Measurements from ENCODE around the gene VPS13D.
"Not testable (repeated sequence)": the region's sequence is repeated elsewhere in the genome, so short reads cannot be mapped to it uniquely, and the experiment has no call there.

VPS13D gene

DNA sequence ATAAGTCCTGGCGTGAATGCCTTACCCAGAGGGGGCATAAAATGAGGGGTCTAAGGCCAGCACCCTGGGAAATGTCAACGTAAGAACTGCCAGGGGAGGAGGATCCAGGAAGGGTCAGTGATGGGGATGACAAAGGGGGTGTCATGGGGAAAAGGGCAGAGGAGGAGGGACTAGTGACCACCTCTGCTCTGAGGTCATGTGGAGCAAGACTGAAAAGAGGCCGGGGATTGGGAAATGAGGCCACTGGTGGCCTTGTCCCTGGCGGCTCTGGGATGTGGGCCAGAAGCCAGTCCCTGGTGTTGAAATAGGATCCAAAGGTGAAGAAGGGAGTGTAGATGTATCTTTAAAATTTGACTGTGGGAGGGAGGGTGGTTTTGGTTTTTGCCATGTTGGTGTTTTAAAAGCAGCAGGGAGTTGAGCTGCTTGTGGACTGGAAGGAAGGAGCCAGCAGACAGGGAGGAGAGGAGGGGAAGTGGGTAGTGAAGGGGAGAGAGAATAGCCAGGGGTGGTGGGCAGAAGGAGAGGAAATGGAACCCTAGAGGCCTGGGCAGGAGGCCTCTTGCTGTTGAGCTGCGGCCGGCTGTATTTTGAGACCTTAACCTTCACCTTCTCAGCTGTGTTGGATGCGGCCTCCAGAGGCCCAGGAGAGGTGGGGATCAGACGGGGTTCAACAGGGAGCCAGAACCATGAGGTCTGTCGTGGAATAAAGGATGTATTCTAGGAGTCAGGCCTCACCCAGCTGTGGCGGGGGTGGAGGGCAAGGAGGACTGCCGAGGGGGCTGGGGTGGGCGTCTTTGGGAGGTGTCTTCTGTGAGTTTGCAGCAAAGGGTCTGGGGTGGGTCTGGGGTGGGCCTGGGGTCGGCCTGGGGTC lies 295.7 kb downstream of the VPS13D start:
- DNase-seq = no peak

DNA sequence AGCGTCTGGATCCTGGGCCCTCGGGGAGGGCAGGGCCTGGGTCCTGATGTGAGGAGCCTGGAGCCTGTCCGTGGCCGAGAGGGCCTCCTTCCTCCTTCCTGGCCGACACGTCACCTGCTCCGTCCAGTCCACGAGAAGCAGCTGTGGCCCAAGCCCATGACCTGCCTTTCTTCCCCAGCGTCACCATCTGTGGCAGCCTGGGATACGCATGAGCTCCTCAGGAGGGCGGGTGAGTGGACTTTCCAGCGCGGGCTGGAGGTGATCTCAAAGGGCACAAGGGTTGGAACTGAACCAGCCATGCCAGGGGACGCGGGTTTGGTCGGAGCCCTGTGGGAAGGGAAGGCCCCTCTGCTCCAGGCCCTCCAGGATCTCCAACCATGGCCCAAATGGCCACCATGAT lies 297.7 kb downstream of the VPS13D start:
- DNase-seq = no peak

- DNase-seq = no peak
Measured at GRCh38 chr1:12528021-12528852, 298.4 kb downstream of the VPS13D start.

DNA sequence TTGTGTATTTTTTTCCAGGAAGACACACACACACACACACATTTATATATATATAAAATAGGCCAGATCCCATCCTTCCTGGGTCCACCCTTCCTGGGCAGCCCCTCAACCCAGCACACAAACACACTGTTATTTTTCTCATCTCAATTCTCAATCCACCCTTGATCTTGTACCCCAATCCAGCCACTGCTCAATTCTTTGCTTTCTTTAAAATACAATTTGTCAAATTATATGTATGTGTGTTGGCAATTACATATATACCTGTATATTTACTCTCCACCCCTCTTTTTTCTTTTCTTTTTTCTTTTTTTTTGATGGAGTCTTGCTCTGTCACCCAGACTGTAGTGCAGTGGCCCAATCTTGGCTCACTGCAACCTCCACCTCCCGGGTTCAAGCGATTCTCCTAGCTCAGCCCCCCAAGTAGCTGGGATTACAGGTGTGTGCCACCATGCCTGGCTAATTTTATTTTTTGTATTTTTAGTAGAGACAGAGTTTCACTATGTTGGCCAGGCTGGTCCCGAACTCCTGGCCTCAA lies 299.9 kb downstream of the VPS13D start:
- no peak for DNase-seq

- no peak for DNase-seq
Measured at GRCh38 chr1:12530462-12531178, 300.8 kb downstream of the VPS13D start.

GRCh38 chr1:12531179-12531499 lies 301.3 kb downstream of the VPS13D start:
- DNase-seq = no peak

GRCh38 chr1:12532405-12533315 lies 302.8 kb downstream of the VPS13D start:
- DNase-seq = no peak

GRCh38 chr1:12536023-12536639 lies 306.3 kb downstream of the VPS13D start:
- DNase-seq = no peak

- no peak for DNase-seq
Measured at GRCh38 chr1:12537294-12537693, 307.5 kb downstream of the VPS13D start.

DNA sequence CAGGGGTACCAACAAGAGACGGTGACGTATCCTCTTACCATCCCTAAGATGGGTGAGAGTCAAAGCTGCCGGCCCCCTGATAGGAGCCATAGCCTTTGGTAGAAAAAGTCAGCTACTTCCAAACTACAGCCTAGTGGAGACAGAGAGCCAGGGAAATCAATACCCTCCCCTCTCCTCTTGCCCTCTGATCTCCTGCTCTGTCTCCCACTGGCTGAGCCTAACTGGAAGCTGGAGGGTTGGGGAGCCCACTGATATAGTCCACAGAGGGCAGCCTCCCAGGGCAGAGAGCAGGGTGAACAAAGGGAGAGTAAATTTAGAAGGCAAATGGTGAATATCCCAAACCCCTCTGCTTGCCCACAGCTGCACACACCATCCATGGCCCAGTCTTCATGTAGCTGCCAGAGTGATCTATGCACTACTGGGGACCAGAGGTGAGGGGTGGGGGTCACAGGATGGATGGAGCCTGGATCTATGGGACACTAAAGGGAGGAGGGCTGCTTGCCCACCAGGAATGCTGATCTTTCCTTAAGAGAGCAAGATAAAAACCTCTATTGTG lies 308.2 kb downstream of the VPS13D start:
- no peak for DNase-seq

DNA sequence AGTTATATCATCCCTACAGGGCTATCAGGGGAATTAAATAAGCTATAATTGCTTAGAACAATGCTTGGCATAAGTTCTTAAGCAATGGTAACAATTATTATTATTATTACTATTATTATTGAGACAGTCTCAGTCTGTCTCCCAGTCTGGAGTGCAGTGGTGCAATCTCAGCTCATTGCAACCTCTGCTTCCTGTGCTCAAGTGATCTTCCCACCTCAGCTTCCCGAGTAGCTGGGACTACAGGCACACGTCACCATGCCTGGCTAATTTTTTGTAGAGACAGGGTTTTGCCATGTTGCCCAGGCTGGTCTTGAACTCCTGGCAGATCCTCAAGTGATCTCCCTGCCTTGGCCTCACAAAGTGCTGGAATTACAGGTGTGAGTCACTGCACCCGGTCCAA lies 308.7 kb downstream of the VPS13D start:
- not testable (repeated sequence) for DNase-seq

GRCh38 chr1:12539320-12539704 lies 309.5 kb downstream of the VPS13D start:
- DNase-seq = no peak

DNA sequence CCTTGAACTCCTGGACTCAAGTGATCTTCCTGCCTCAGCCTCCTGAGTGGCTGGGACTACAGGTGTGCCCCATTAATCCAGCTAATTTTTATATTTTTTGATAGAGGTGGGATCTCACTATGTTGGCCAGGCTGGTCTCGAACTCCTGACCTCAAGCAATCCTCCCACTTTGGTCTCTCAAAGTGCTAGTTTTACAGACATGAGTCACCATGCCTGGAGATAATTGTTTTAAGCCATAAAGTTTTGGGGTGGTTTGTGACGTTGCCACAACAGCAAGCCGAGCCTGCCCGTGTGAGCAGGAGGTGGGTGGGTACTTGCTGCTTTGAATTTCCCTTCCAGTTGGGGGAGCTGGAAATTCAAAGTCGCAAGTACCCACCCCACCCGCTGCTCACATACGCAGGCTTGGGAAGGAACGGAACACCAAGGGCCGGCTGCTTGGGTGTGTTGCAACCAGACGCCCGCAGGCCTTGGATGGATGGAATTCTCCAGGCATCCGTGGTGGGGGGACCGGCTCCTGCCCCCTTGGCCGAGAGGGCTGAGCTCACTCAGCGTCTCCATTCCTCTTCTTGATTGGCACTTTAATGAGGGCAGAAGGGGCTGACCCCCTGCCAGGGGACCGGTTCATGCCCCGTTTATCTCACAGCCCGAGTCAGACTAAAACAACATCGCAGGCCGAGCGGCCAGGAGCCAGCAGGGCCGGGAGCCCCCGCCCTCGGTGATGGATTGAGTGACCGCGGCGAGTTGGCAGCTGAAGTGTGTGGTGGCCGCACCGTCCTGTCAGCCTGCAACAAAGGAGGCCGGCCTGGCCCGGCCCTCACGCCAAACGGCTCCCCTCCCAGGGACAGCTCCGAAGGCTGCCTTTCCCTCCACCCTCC lies 310.1 kb downstream of the VPS13D start:
- no peak for DNase-seq

GRCh38 chr1:12540580-12541273 lies 310.9 kb downstream of the VPS13D start:
- no peak for DNase-seq

- DNase-seq = no peak
Measured at GRCh38 chr1:12541274-12542137, 311.7 kb downstream of the VPS13D start.

GRCh38 chr1:12542138-12542465 lies 312.3 kb downstream of the VPS13D start:
- DNase-seq = no peak

DNA sequence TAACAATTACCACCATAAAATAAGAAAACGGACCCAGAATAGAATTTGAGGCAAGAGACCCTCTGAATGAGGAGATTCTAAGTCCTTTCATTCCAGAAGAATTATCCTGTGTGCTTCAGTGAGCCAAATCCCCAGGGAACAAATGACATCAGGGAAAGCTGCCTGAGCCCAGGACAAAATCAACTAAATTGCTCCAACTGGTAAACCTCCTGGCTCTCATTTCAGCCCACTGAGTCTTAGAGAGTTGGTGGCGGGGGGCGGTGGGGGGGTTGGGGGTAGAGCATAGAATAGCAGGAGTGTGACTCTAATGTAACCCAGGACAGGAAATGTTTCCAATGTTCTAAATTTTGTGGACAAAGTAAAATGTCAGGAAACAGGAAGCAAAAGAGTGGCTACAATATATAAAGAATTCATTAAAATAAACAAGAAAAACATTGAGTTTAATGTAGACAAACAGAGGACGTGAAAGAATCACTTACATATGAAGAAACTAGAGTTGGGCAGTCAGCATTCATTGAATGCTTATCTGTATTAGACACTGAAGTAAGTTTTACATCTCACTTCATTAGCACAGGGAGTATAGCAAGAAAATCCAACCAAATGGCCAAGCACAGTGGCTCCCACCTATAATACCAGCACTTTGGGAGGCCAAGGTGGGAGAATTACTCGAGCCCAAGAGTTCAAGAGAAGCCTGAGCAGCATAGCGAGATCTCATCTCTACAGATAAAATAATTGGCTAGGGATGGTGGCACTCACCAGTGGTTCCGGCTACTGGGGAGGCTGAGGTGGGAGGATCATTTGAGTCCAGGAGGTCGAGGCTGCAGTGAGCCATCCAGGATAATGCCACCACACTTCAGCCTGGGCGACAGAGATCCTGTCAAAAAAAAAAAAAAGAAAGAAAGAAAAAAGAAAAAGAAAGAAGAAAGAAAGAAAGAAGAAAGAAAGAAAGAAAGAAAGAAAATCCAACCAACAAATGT lies 313.1 kb downstream of the VPS13D start:
- no peak for DNase-seq
